NCI-H1436 (cell line): ENCODE data around the gene MBD3L2B.
"Not testable (repeated sequence)": the region's sequence is repeated elsewhere in the genome, so short reads cannot be mapped to it uniquely, and the experiment has no call there.

Source experiments
- DNase-seq: peaks from one replicate; lab custom pipeline; 2025; lab: John Stamatoyannopoulos, UW

The MBD3L2B gene

GRCh38 chr19:7021331-7021730 is at the start of gene MBD3L2B:
Gene MBD3L2B (minus strand): TSS chr19:7021431. CDS start chr19:7021397, 34 bp downstream.
- DNase-seq: not testable (repeated sequence)

GRCh38 chr19:7069904-7070226 is 48.6 kb upstream of the MBD3L2B start:
- DNase-seq: no peak

DNA sequence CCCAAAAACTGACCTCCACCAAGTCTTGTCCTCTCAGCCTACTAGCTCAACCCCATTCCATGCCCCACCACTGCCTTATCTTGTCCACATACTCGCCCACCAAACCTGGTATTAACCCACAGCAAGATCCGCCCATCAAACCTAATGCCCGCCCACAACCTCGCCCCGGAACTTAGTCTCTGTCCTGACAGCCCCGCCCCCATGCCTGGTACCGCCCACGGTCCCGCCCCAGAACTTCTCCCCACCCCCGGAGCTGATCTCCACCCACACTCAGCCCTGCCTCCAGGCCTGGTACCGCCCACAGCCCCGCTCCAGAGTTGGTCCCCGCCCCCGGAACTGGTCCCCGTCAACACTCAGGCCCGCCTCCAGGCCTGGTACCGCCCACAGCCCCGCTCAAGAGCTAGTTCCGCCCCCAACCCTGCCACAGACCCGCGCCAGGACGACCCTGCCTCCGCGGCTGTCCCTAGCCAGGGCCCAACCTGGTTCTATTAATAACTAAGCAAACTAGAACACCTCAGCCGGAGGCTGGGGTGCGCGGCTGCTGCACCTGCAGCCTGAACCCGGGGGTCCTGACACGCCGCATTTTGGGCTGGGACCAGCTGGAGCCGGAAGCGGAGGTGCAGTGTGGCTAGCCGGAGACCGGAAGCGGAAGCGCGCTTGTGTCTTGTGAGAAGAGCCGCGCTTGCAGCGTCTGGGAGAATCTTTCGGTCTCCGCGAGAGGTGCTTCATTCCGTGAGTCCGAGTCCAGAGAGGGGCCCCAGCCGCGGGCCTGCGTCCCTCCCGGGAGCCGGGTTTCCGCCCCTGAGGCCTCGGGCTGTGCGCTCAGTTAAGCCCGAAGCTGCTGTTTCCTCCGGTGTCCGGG is 48.0 kb upstream of the MBD3L2B start, which contains the start of gene ZNF557:
ZNF557 (plus strand) TSS at position 662 of the 862 bp plus-strand sequence. CDS start 5,372 bp downstream, outside the sequence.
- DNase-seq: peak; percentile 96

DNA sequence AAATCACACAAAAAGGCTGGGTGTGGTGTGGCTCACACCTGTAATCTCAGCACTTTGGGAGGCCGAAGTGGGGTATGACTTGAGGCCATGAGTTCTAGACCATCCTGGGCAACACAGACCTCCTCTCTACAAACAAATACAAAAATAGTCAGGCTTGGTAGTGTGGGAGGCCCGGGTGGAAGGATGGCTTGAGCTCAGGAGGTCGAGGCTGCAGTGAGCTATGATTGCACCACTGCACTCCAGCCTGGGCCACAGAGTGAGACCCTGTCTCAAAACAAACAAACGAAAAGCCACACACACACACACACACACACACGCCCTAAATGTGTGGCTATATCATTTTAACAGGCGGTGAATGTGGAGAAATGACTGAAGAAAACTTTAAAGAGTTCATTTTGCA is 47.4 kb upstream of the MBD3L2B start:
- DNase-seq: no peak

- DNase-seq: no peak
Measured at GRCh38 chr19:7067716-7068115, 46.5 kb upstream of the MBD3L2B start.

DNA sequence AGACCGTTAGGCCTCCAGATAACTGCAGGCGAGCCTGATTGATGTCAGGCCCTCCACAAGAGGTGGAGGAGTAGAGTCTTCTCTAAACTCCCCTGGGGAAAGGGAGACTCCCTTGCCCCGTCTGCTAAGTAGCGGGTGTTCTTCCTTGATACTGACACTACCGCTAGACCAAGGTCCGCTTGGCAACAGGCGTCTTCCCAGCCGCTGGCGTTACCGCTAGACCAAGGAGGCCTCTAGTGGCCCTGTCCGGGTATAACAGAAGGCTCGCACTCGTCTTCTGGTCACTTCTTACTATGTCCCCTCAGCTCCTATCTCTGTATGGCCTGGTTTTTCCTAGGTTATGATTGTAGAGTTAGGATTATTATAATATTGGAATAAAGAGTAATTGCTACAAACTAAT is 45.9 kb upstream of the MBD3L2B start:
- DNase-seq: not testable (repeated sequence)

GRCh38 chr19:7063764-7064418 is 42.7 kb upstream of the MBD3L2B start:
- no peak for DNase-seq

DNA sequence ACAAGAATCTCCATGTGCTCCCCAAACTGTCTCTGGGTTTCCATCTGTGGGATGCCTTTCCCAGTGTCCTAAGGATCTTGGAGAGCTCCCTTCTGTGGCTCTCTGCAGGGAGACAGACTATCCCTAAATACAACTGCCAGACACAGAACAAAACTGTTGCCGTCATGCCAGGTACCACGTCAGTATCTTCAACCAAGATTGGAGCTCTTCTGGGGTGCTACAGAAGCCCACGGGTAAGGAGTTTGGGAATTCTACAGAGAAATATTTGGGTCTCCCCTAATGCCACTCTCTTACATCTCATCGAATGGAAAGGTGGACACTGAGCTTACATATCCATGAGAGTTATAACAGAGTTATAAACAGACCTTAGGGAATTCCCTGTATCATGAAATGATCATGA is 42.1 kb upstream of the MBD3L2B start:
- no peak for DNase-seq

- not testable (repeated sequence) for DNase-seq
Measured at GRCh38 chr19:7059977-7060376, 38.7 kb upstream of the MBD3L2B start.

DNA sequence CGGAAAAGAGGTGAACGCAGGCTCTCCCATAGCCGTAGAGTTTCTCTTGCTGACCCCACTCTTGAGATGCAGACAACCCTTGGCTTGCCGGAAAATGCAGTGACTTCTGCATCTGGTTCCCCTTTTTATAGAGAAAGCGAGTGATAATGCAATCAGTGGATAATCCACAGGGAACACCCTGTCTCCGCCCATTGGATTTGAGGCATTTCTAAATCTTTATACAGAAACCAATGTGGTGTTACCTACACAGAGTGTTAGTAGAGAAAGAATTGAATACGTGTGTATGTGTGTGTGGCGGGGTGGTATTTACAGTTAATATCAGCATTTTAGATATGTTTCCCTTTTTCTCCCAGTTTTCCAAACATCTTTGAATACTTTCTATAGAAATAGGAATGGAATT is 37.3 kb upstream of the MBD3L2B start, which contains the start of gene MBD3L3:
MBD3L3 (minus strand) TSS at position 101 of the 400 bp plus-strand sequence; CDS start at position 30, 71 bp downstream.
- not testable (repeated sequence) for DNase-seq

GRCh38 chr19:7056371-7056770 is 35.1 kb upstream of the MBD3L2B start:
- DNase-seq: not testable (repeated sequence)

DNA sequence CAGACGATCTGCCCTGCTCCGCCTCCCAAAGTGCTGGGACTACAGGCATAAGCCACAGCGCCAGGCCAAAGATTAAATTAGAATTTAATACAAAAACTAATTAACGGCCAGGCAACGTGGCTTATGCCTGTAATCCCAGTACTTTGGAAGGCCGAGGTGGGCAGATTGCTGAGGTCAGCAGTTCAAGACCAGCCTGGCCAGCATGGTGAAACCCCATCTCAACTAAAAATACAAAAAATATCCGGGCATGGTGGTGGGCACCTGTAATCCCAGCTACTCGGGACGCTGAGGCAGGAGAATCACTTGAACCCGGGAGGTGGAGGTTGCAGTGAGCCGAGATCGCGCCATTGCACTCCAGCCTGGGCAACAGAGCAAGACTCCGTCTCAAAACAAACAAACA is 34.4 kb upstream of the MBD3L2B start:
- not testable (repeated sequence) for DNase-seq

GRCh38 chr19:7054635-7055368 is 33.6 kb upstream of the MBD3L2B start:
- not testable (repeated sequence) for DNase-seq

DNA sequence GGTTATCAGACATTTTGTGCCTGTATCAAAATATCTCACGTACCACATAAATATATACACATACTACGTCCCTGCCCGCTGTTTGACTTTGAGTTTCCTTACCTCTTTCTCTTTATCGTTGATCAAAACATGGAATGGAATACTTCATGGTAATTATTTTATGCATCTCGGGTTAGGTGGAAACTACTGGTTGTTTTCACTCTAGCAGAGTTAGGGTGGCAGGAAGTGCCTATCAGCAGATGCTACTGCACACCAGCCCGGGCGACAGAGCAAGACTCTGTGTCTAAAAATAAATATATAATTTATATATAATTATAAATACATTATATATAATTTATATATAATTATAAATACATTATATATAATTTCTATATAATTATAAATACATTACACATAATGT is 31.7 kb upstream of the MBD3L2B start:
- DNase-seq: not testable (repeated sequence)

DNA sequence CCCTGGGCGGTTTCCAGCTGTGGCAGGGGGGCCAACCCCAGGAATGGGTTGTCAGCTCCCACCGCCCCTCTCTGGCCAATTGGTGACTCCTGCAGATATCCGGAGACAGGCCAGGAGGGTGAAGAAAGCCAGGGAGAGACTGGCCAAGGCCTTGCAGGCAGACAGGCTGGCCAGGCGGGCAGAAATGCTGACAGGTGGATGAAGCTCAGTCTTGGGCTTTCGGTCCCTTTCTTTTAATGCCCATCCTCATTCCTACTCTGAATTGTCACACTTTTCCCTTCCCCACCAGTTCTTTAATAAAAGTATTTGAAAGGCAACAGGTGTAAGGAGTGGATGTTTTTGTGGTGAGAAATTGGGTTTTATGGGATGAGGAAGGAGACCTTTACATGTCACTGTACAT is 30.2 kb upstream of the MBD3L2B start:
- DNase-seq: not testable (repeated sequence)

DNA sequence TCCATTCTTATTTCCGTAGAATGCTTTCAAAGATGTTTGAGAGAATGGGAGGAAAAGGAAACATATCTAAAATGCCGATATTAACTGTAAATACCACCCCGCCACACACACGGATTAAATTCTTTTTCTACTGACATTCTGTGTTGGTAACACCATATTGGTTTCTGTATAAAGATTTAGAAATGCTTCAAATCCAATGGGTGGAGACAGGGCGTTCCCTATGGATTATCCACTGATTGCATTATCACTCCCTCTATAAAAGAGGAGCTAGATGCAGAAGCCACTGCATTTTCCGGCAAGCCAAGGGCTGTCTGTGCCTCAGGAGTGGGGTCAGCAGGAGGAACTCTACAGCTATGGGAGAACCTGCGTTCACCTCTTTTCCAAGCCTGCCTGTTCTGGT is 27.8 kb upstream of the MBD3L2B start, which contains the start of gene MBD3L2:
MBD3L2 (plus strand) TSS at position 301 of the 400 bp plus-strand sequence; CDS start at position 354, 53 bp downstream.
- DNase-seq: not testable (repeated sequence)

DNA sequence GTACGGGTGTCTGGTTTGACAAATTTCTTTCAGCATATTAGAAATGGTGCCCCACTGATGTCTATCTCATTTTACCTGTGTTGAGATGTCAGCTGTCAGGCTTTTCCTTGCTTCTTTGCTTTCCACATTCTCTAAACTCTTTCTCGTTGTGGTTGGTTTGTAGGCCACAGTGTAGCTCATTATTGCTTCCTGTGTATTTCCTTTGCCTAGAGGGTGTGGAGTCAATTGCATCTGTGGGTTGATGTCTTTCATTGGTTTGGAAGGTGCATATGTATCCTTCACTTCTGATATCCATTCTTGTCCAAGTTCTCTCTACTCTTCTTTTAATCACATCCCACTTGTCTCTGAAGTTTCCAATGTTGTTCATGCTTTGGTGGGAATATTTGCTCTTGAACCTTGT is 20.3 kb upstream of the MBD3L2B start:
- DNase-seq: not testable (repeated sequence)

DNA sequence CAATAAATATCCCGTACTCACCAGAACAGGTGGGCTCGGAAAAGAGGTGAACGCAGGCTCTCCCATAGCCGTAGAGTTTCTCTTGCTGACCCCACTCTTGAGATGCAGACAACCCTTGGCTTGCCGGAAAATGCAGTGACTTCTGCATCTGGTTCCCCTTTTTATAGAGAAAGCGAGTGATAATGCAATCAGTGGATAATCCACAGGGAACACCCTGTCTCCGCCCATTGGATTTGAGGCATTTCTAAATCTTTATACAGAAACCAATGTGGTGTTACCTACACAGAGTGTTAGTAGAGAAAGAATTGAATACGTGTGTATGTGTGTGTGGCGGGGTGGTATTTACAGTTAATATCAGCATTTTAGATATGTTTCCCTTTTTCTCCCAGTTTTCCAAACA is 18.8 kb upstream of the MBD3L2B start, which contains the start of gene MBD3L4:
MBD3L4 (minus strand) TSS at position 101 of the 400 bp plus-strand sequence; CDS start at position 66, 35 bp downstream.
- DNase-seq: not testable (repeated sequence)

- DNase-seq: not testable (repeated sequence)
Measured at GRCh38 chr19:7030278-7030677, 9.0 kb upstream of the MBD3L2B start, which contains the start of gene MBD3L5. Gene MBD3L5 (plus strand): TSS chr19:7030578. CDS start chr19:7030612, 34 bp downstream.

DNA sequence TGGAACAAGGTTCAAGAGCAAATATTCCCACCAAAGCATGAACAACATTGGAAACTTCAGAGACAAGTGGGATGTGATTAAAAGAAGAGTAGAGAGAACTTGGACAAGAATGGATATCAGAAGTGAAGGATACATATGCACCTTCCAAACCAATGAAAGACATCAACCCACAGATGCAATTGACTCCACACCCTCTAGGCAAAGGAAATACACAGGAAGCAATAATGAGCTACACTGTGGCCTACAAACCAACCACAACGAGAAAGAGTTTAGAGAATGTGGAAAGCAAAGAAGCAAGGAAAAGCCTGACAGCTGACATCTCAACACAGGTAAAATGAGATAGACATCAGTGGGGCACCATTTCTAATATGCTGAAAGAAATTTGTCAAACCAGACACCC is 7.6 kb upstream of the MBD3L2B start:
- DNase-seq: not testable (repeated sequence)

- no peak for DNase-seq
Measured at GRCh38 chr19:7018828-7019227, 2.4 kb downstream of the MBD3L2B start.

GRCh38 chr19:7013678-7014077 is 7.6 kb downstream of the MBD3L2B start:
- no peak for DNase-seq
